Measurements from ENCODE around the gene CX3CL1. TPM values are rescaled to one million over a fixed set of nuclear protein-coding genes. Genes with fewer than 3 reads are reported as not detected.
A peak's percentile ranks its signal among the peaks of the same experiment; 100 is the strongest.

Gene CX3CL1
- total RNA-seq, 1 experiment from 2014 or later = 1.7 TPM

DNA sequence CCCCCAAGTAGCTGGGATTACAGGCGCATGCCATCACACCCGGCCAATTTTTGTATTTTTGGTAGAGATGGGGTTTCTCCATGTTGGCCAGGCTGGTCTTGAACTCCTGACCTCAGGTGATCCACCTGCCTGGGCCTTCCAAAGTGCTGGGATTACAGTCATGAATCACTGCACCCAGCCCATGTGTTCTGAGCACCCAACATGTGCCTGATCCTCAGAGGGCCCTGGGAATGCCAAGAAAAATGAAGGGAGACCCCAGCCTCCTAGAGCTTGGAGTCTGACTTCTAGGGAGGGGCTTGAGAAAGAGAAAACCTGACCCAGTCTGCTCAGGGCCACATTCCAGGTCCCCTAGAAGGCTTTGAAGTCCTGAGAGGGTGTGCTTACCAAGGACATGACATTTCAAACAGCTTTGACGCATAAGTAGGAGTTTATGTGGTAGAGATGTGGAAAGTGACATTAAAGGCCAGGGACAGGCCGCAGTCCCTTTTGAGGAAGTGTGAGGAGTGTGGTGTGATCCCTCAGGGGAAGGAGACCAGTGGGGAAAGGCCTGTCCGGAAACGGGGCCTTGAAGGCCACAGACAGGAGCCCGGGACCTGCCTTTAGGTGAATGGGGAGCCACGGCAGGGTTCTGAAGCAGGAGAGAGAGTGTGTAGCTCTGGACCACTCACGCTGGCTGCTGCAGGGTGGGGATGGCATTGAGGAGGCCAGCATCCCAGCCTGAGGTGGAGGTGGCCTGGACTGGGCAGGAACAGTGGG lies 14.8 kb upstream of the CX3CL1 start:
- H3K27me3 ChIP-seq (ENCODE audit: insufficient read depth, low read length) = no peaks in the 10 kb centered on the region
- no peak overlapping the region for H2BK20ac ChIP-seq (ENCODE audit: low read depth, low read length, poor library complexity, severe bottlenecking)
- no peak overlapping the region for H4K91ac ChIP-seq (ENCODE audit: insufficient read length, low read depth, low read length)
- H3K56ac ChIP-seq (ENCODE audit: insufficient read length, low read depth, low read length) = no peak overlapping the region
- no peak overlapping the region for H2BK12ac ChIP-seq (ENCODE audit: insufficient read length, low read depth, low read length)
- no peak overlapping the region for H3K23ac ChIP-seq (ENCODE audit: insufficient read length, low read depth, low read length)
- 0 out of 2 replicates have a peak overlapping the region, but pooled peaks have one; percentile 31 for H3K14ac ChIP-seq (ENCODE audit: insufficient read depth, low read length)
- Mint-ChIP-seq H3K27me3 (ENCODE audit: low read depth) (peaks cover 1% of the 10 kb centered on the region), H3K27ac (peak overlapping the region in 1 of 3 experiments; percentile 64; a peak in 2 of 7 replicates), H3K36me3 (ENCODE audit: insufficient read depth in 1 of 3, low read depth in 3 of 3) (no peaks in the 10 kb centered on the region), H3K9me3 (no peaks in the 10 kb centered on the region), H3K4me3 (no peak overlapping the region), H3K4me1 (peaks cover 0 to 4% of the 10 kb centered on the region in 2 experiments; a peak in 2 of 4 replicates)
- H2BK15ac ChIP-seq (ENCODE audit: low read depth, low read length) = no peak overlapping the region
- no peaks in the 10 kb centered on the region for H3K9me3 ChIP-seq (ENCODE audit: control insufficient read depth, low read depth, low read length)
- H4K20me1 ChIP-seq (ENCODE audit: control insufficient read depth, insufficient read depth, insufficient read length) = no peaks in the 10 kb centered on the region
- no peak overlapping the region for H3K4ac ChIP-seq (ENCODE audit: low read depth, low read length)
- no peak overlapping the region for H3K27ac ChIP-seq (ENCODE audit: insufficient read length, low read depth, low read length)
- no peak overlapping the region for H4K5ac ChIP-seq (ENCODE audit: insufficient read length, low read depth, low read length)
- no peak for DNase-seq
- H3K79me1 ChIP-seq (ENCODE audit: insufficient read depth, low read depth, low read length, poor library complexity, severe bottlenecking) = no peaks in the 10 kb centered on the region
- no peaks in the 10 kb centered on the region for H3K4me1 ChIP-seq (ENCODE audit: insufficient read depth, low read length)
- no CpG with 5 or more reads among the region's 9 CpGs for WGBS (ENCODE audit: extremely low coverage, insufficient read length, low lambda C conversion rate)
- H2BK5ac ChIP-seq (ENCODE audit: insufficient read length, low read length) = no peak overlapping the region
- peak overlapping the region; percentile 89 for H4K8ac ChIP-seq (replicated peaks; ENCODE audit: insufficient read length, low read depth, low read length)
- no peak overlapping the region for H3K9ac ChIP-seq (ENCODE audit: extremely low read depth, insufficient read length, low read length)
- no peaks in the 10 kb centered on the region for H3K79me2 ChIP-seq (ENCODE audit: insufficient read depth, low read length)
- H3T11ph ChIP-seq (ENCODE audit: low read length) = no peak overlapping the region
- no peak overlapping the region for H2AFZ ChIP-seq (ENCODE audit: low read length)
- no peak overlapping the region for H2BK120ac ChIP-seq (ENCODE audit: low read depth, low read length, poor library complexity, severe bottlenecking)
- H2AK5ac ChIP-seq (ENCODE audit: insufficient read length, low read length) = no peak overlapping the region
- no peaks in the 10 kb centered on the region for H3K23me2 ChIP-seq (ENCODE audit: insufficient read length, low read depth, low read length, poor library complexity, severe bottlenecking)
- TF ChIP-seq CTCF (conservative IDR thresholded peaks at IDR 0.05) = no peak
- no peak overlapping the region for H3K4me2 ChIP-seq (ENCODE audit: insufficient read depth, insufficient read length, low read length)
- no peak overlapping the region for H3K18ac ChIP-seq (ENCODE audit: insufficient read length, low read depth, low read length)

All from H9 (cell line).